Fibroblast of lung (primary cell): ENCODE data around the gene WNK2. TPM values are rescaled to one million over a fixed set of nuclear protein-coding genes. Genes with fewer than 3 reads are reported as not detected.
"Not testable (repeated sequence)": the region's sequence is repeated elsewhere in the genome, so short reads cannot be mapped to it uniquely, and the experiment has no call there.

Experiments used
- DNase-seq, 2 donors: peaks; one replicate each; pipeline versions ENCODE4 v3.0.0 to v3.0.0-alpha.2; 2010; ENCODE audit warnings: low read depth in 2 of 2
- H2AFZ ChIP-seq: 2 replicates; pipeline ENCODE4 v1.5.1; 2012; ENCODE audit warnings: low read length, control low read depth, inconsistent platforms
- H3K27ac ChIP-seq: 2 replicates; pipeline ENCODE4 v1.5.1; 2011; ENCODE audit warnings: low read length, control low read depth; ENCODE audit not compliant: insufficient read depth
- H3K27me3 ChIP-seq: 2 replicates; pipeline ENCODE4 v1.5.1; 2011; ENCODE audit warnings: mild to moderate bottlenecking, low read length; ENCODE audit not compliant: control insufficient read depth, insufficient read depth
- H3K36me3 ChIP-seq: 2 replicates; pipeline ENCODE4 v1.5.1; 2011; ENCODE audit warnings: low read length; ENCODE audit not compliant: control insufficient read depth, insufficient read depth
- H3K4me1 ChIP-seq: 2 replicates; pipeline ENCODE4 v1.5.1; 2011; ENCODE audit warnings: low read length; ENCODE audit not compliant: control insufficient read depth, insufficient read depth; ENCODE audit errors: extremely low read depth
- H3K4me2 ChIP-seq: 2 replicates; pipeline ENCODE4 v1.5.1; 2011; ENCODE audit warnings: low read length, control low read depth; ENCODE audit not compliant: insufficient read depth; ENCODE audit errors: extremely low read depth
- H3K4me3 ChIP-seq, 4 experiments: fragments of 200-600 bp in 1 of 4; sonication (generic) in 1 of 4; replicated peaks in 1 of 4; 2 replicates each; pipeline ENCODE4 v1.5.1; 2011 to 2016; ENCODE audit warnings: low read length in 4 of 4, low read depth in 3 of 4, mild to moderate bottlenecking in 3 of 4, control low read depth in 2 of 4, inconsistent platforms in 1 of 4, mixed read lengths in 1 of 4; ENCODE audit not compliant: insufficient read depth in 1 of 4; ENCODE audit errors: control extremely low read depth in 1 of 4
- H3K79me2 ChIP-seq: 2 replicates; pipeline ENCODE4 v1.5.1; 2012; ENCODE audit warnings: mild to moderate bottlenecking, low read length, inconsistent platforms; ENCODE audit not compliant: control insufficient read depth, insufficient read depth
- H3K9ac ChIP-seq: 2 replicates; pipeline ENCODE4 v1.5.1; 2011; ENCODE audit warnings: mild to moderate bottlenecking, low read length, control low read depth; ENCODE audit not compliant: insufficient read depth
- H3K9me3 ChIP-seq: 2 replicates; pipeline ENCODE4 v1.5.1; 2012; ENCODE audit warnings: low read depth, low read length; ENCODE audit not compliant: control insufficient read depth, insufficient read depth
- H4K20me1 ChIP-seq: 2 replicates; pipeline ENCODE4 v1.5.1; 2011; ENCODE audit warnings: low read length; ENCODE audit not compliant: control insufficient read depth, insufficient read depth; ENCODE audit errors: extremely low read depth
- CTCF ChIP-seq, 2 donors: IDR thresholded peaks in 1 of 2; conservative IDR thresholded peaks in 1 of 2; 1 replicate in 1 of 2; 2 replicates in 1 of 2; pipeline ENCODE4 v1.5.1; 2011 to 2012; ENCODE audit warnings: low read length in 2 of 2, control low read depth in 1 of 2, inconsistent platforms in 1 of 2, low read depth in 1 of 2, mild to moderate bottlenecking in 1 of 2
- EZH2 ChIP-seq: IDR thresholded peaks from 2 replicates; pipeline ENCODE4 v1.5.1; 2012; ENCODE audit warnings: low read length, control low read depth, mild to moderate bottlenecking; ENCODE audit errors: missing control alignments
- polyA plus RNA-seq, 2 donors: library from polyadenylated mRNA; depleted of rRNA in 1 of 2; stranded (reverse) in 1 of 2; unstranded in 1 of 2; fragments of >200 nt; gene quantifications; 2 replicates each; pipeline ENCODE4 v1.2.1, GENCODE V29; 2011 to 2012; ENCODE audit warnings: missing spikeins in 1 of 2
- total RNA-seq: library from RNA; depleted of rRNA; stranded (reverse); fragments of >200 nt; gene quantifications from 2 replicates; pipeline ENCODE4 v1.2.1, GENCODE V29; 2014

WNK2 gene
- total and polyA plus RNA-seq, 2 donors (not counting 1 experiment from before 2014, with no cell fraction given), result not detected

DNA sequence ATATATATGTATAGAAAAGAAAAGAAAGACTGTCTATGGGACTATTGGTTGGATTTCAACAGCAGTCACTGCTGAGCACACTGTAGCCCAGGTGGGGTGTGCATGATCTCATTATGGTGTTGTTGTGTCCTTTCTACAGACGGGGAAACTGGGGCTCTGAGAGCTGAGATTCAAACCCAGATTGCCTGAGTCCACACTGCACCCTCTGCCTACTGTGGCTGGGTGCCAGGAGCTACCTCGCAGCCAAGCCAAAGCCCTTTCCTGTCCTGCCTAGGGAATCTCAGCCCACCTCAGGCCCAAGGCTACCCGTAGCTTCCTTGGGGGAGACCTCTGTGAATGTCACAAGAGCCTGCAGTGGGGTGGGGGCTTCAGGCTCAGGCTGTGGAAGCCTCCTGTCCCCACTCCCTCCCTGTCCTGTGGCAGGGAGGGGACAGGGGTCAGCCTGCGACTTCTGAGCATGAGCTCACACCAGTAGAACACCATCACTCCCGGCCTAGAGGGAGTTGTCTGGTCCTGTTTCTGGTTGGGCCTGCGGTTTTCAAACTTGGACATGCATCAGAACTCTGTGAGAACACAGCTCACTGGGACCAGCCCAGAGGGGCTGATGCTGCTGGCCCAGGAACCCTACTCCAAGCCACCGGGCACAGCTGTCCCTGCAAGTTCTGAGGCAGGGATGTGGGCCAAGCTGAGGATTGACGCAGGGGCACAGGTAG is 42.0 kb upstream of the WNK2 start:
- no peaks in the 10 kb centered on the region for H3K36me3 ChIP-seq
- no peaks in the 10 kb centered on the region for H3K79me2 ChIP-seq
- H3K4me2 ChIP-seq, result no peak overlapping the region
- H3K27me3 ChIP-seq, result no peaks in the 10 kb centered on the region
- H4K20me1 ChIP-seq, result no peaks in the 10 kb centered on the region
- TF ChIP-seq EZH2, result no peak
- no peak for TF ChIP-seq CTCF (conservative IDR thresholded peaks at IDR 0.05 in 1 of 2, IDR thresholded peaks at IDR 0.05 in 1 of 2; ENCODE audit: low read depth in 1 of 2, low read length in 2 of 2)
- H3K27ac ChIP-seq, result no peak overlapping the region
- H3K9ac ChIP-seq, result no peak overlapping the region
- no peaks in the 10 kb centered on the region for H3K9me3 ChIP-seq
- DNase-seq, result no peak
- no peaks in the 10 kb centered on the region for H3K4me1 ChIP-seq
- no peak overlapping the region for H2AFZ ChIP-seq
- H3K4me3 ChIP-seq, result no peak overlapping the region

- DNase-seq, result no peak
- no peak overlapping the region for H2AFZ ChIP-seq
Measured at GRCh38 chr9:93143830-93144530, 40.0 kb upstream of the WNK2 start.

DNA sequence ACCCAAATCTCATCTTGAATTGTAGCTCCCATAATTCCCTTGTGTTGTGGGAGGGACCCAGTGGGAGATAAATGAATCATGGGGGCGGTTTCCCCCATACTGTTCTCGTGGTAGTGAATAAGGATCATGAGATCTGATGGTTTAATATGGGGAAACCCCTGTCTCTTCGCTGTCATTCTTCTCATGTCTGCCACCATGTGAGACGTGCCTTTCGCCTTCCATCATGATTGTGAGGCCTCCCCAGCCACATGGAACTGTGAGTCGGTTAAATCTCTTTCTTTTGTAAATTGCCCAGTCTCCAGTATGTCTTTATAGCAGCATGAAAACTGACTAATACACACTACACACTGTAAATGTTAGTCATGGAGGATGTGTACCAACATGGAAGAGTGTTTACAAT is 37.2 kb upstream of the WNK2 start:
- not testable (repeated sequence) for H4K20me1 ChIP-seq, H3K27me3 ChIP-seq, H3K9me3 ChIP-seq, H3K27ac ChIP-seq, H3K36me3 ChIP-seq, H3K4me2 ChIP-seq, H3K4me1 ChIP-seq, H3K4me3 ChIP-seq, DNase-seq, H2AFZ ChIP-seq, H3K79me2 ChIP-seq, H3K9ac ChIP-seq

More at GRCh38 chr9:93143830-93144530, 40.0 kb upstream of the WNK2 start:
- Histone ChIP-seq H4K20me1 (no peaks in the 10 kb centered on the region), H3K4me2 (no peak overlapping the region), H3K36me3 (no peaks in the 10 kb centered on the region), H3K9me3 (no peaks in the 10 kb centered on the region), H3K4me3 (no peak overlapping the region), H3K79me2 (no peaks in the 10 kb centered on the region), H3K27ac (no peak overlapping the region), H3K9ac (no peak overlapping the region), H3K4me1 (no peaks in the 10 kb centered on the region), H3K27me3 (no peaks in the 10 kb centered on the region)
- TF ChIP-seq CTCF (conservative IDR thresholded peaks at IDR 0.05 in 1 of 2, IDR thresholded peaks at IDR 0.05 in 1 of 2; ENCODE audit: low read depth in 1 of 2, low read length in 2 of 2), result no peak
- TF ChIP-seq EZH2, result no peak
